ENCODE measurements around the gene PDZRN4.

PDZRN4 gene

DNA sequence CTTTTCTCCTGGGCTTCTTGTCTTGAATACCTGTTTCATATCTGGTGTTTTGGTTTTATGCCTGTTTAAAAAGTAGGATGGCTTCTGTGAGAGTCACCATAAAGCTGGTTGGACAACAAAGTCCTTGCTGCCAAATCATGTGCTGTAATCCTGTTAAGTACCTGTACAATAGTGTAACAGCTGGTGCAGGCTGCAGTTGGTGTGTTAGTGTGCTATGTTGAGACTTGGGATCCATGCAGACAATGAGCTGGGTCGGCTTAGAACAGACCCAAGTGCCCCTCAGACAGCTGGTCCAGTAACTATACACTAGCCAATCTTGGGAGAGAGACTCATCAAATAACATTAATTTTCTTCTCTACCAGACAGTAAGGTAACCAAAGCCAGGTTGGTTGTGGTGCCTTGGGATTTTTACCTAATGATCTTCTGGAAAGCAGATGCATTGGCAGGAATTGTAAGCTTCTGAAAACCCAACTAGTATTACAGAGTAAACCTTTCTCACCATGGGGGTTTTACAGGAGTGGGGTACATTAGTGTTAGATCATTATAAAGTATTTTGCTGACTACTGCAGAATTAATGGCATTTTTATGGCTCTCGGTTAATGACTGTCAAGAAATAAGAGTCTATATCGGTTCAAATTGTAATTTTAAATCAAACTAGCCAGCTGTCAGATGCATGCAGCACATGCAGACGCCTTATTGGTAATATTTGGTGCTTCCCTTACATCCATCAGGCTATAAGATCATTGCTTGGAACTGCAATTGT lies 231.2 kb downstream of the PDZRN4 start:
- no peak overlapping the region for H3K4me3 ChIP-seq (ENCODE audit: low read depth, low read length)
- no peak for DNase-seq (ENCODE audit: low read depth)

DNA sequence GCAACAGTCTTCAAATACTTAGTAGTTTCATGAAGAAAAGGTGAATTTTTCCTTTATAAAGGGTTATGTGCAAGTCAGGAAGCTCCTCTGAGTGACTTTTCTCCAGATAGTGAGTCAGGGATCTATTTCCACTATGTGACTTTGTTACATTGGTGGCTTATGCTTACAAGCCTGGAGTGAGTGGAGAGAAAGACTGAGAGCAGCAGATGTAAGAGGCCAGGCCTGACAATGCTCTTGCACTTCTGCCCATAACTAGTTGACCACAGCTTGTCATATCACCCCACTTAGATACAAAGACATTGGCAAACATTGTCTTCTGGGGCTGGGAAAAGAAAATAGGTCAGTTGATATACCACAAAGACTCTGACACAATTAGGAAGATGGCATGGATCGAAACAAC lies 236.5 kb downstream of the PDZRN4 start:
- TF ChIP-seq, protein P1, sequence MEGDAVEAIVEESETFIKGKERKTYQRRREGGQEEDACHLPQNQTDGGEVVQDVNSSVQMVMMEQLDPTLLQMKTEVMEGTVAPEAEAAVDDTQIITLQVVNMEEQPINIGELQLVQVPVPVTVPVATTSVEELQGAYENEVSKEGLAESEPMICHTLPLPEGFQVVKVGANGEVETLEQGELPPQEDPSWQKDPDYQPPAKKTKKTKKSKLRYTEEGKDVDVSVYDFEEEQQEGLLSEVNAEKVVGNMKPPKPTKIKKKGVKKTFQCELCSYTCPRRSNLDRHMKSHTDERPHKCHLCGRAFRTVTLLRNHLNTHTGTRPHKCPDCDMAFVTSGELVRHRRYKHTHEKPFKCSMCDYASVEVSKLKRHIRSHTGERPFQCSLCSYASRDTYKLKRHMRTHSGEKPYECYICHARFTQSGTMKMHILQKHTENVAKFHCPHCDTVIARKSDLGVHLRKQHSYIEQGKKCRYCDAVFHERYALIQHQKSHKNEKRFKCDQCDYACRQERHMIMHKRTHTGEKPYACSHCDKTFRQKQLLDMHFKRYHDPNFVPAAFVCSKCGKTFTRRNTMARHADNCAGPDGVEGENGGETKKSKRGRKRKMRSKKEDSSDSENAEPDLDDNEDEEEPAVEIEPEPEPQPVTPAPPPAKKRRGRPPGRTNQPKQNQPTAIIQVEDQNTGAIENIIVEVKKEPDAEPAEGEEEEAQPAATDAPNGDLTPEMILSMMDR (IDR thresholded peaks at IDR 0.05; ENCODE audit: insufficient read depth, low read depth, low read length, missing control alignments), result no peak
- H3K4me3 ChIP-seq (ENCODE audit: low read depth, low read length), result no peak overlapping the region
- no peak for DNase-seq (ENCODE audit: low read depth)

More for the DNA sequence above, 231.2 kb downstream of the PDZRN4 start:
- TF ChIP-seq, protein P1 (IDR thresholded peaks at IDR 0.05; ENCODE audit: insufficient read depth, low read depth, low read length, missing control alignments), result no peak

DNA sequence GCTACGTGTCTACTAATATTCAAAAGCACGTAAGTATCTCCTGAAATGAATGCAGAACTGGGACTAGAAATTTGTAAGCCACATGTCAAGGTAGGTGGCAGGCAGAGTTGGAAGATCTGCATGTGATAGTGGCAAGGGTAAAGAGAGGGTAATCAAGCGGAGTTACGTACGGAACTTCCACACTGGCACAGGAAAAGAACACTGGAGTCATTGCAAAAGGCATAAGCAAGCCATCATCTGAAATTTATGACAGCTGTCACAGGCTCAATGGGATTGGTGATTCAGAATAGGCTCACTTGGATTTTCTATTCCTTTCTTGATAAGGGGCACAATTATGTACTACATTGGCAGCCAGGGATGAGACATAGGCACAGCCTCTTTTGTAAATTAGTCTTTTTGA lies 245.3 kb downstream of the PDZRN4 start:
- TF ChIP-seq, protein P1 (IDR thresholded peaks at IDR 0.05; ENCODE audit: insufficient read depth, low read depth, low read length, missing control alignments), result no peak
- no peak for DNase-seq (ENCODE audit: low read depth)
- H3K4me3 ChIP-seq (ENCODE audit: low read depth, low read length), result no peak overlapping the region

DNA sequence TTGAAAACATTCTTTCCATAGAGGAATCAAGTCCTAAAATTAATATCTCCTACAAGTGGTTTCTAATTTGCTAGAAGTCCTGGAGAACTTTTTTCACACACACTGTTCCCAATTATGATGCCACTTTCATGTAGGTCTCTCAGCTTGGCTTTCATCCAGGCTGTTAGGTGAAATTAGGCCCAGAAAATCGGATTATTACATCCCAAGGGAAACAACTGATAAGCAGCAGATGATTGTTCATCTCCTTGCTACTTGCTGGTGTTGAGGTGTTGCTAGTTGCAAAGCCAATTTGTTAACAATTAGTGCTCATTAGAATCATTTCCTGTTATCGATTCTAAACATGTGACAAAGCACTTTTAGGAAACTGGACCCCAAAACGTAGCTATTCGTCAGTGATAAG lies 248.0 kb downstream of the PDZRN4 start:
- no peak overlapping the region for H3K4me3 ChIP-seq (ENCODE audit: low read depth, low read length)
- DNase-seq (ENCODE audit: low read depth), result no peak
- TF ChIP-seq, protein P1 (IDR thresholded peaks at IDR 0.05; ENCODE audit: insufficient read depth, low read depth, low read length, missing control alignments), result no peak

DNA sequence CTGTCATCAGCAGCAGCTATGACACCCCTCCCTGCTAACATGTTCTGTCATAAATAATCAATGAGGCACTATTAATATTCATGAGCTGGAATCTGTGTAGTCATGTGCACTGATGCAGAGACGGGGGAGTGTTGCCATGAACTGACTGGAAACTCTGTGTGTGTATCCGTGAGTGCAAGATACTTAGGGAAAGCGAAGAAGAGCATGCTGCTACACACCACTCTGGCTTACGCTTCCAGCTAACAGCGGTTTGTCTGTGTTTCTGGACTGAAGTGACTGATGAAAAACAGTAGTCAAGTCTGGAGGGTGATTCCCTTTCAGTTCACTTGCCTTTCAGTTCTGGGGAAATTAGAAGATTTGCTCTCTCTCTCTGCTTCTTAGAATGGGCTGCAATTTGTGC lies 249.4 kb downstream of the PDZRN4 start:
- no peak for DNase-seq (ENCODE audit: low read depth)
- H3K4me3 ChIP-seq (ENCODE audit: low read depth, low read length), result no peak overlapping the region
- TF ChIP-seq, protein P1 (IDR thresholded peaks at IDR 0.05; ENCODE audit: insufficient read depth, low read depth, low read length, missing control alignments), result no peak

DNA sequence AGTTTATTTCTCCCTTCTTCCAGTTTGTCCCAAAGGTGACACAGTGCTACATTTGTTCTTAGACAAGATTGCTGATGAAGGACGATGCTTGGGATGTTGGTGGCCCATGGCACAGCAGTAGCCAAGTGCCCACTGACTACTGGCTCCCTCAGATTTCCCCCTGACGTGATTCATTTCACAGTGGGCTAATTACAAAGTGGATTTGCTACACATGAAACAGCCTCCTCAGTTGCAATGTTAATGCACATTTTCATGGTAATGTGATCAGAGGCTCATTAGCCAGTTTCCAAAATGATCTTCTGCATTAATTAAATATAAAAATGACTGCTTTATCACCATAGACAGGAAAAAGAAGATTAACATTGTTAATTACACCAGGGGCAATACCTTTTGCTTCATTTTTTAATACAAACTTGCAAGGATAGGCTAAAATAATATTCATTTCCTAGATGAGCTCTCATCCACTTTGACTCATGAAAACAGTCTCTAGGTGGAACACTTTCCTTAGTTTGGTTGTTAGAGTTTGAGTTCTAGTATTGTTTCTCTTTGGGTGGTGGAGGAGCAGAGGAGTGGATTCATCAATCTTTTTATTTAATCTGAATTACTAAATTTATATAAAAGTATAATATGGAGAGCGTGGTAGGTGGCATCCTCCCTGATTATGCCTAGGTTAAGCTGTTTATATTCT lies 250.9 kb downstream of the PDZRN4 start:
- TF ChIP-seq, protein P1 (IDR thresholded peaks at IDR 0.05; ENCODE audit: insufficient read depth, low read depth, low read length, missing control alignments), result no peak
- no peak for DNase-seq (ENCODE audit: low read depth)
- no peak overlapping the region for H3K4me3 ChIP-seq (ENCODE audit: low read depth, low read length)
